H1 (cell line): ENCODE measurements around the gene ERVFRD-1. TPM values are rescaled to one million over a fixed set of nuclear protein-coding genes. Genes with fewer than 3 reads are reported as not detected.

Experiments
- CTCF ChIA-PET: fragments of 300-600 bp; sonication (Branson Sonifier 250); formaldehyde crosslinking; loops from one replicate; lab custom pipeline; 2021; ENCODE audit not compliant: partially characterized antibody; lab: Charles Lee
- POLR2A ChIA-PET: fragments of 300-600 bp; sonication (Branson Sonifier 250); formaldehyde crosslinking; loops from one replicate; lab custom pipeline; 2021; ENCODE audit warnings: inconsistent platforms; ENCODE audit not compliant: partially characterized antibody; lab: Charles Lee
- DNase-seq, 2 experiments: peaks; one replicate each; pipeline versions ENCODE4 v3.0.0 to v3.0.0-alpha.2; 2010 to 2022; ENCODE audit warnings: low spot score in 2 of 2, low read depth in 1 of 2, mixed read lengths in 1 of 2
- FAIRE-seq: peaks from 2 replicates; lab custom pipeline; 2011; peaks lifted over from hg19 to GRCh38; lab: Jason Lieb, UNC
- H2AFZ ChIP-seq: 2 replicates; pipeline ENCODE4 v1.8.1; 2012; ENCODE audit warnings: low read length, inconsistent platforms
- H2AK5ac ChIP-seq: 2 replicates; pipeline ENCODE4 v1.6.1; 2013; ENCODE audit warnings: low read depth, low read length
- H2BK120ac ChIP-seq: replicated peaks from 2 replicates; pipeline ENCODE3; 2013; ENCODE audit warnings: low read depth, low read length, inconsistent platforms
- H2BK12ac ChIP-seq: 2 replicates; pipeline ENCODE4 v1.6.1; 2013; ENCODE audit warnings: low read depth, low read length
- H2BK15ac ChIP-seq: 2 replicates; pipeline ENCODE4 v1.6.1; 2013; ENCODE audit warnings: low read length
- H2BK20ac ChIP-seq: 2 replicates; pipeline ENCODE4 v1.6.1; 2013; ENCODE audit warnings: low read length
- H2BK5ac ChIP-seq: 2 replicates; pipeline ENCODE4 v1.6.1; 2013; ENCODE audit warnings: low read depth, low read length
- H3K14ac ChIP-seq: 2 replicates; pipeline ENCODE4 v1.6.1; 2013; ENCODE audit warnings: inconsistent platforms; ENCODE audit not compliant: insufficient read length
- H3K18ac ChIP-seq: 2 replicates; pipeline ENCODE4 v1.6.1; 2013; ENCODE audit warnings: low read length; ENCODE audit errors: extremely low read depth
- H3K23ac ChIP-seq: 2 replicates; pipeline ENCODE4 v1.6.1; 2013; ENCODE audit warnings: inconsistent platforms; ENCODE audit not compliant: insufficient read length
- H3K23me2 ChIP-seq: 2 replicates; pipeline ENCODE4 v1.6.1; 2013; ENCODE audit warnings: low read depth, low read length
- H3K27ac ChIP-seq: 2 replicates; pipeline ENCODE4 v1.6.1; 2011; ENCODE audit warnings: low read depth, low read length, inconsistent platforms
- H3K27me3 ChIP-seq, 4 experiments: replicated peaks in 1 of 4; 1 replicate in 1 of 4; 2 replicates in 3 of 4; pipeline versions ENCODE4 v1.6.1 to v1.8.1; 2011 to 2013; ENCODE audit warnings: low read length in 3 of 4, mild to moderate bottlenecking in 3 of 4, inconsistent platforms in 2 of 4, mixed read lengths in 2 of 4, moderate library complexity in 1 of 4; ENCODE audit not compliant: control insufficient read depth in 3 of 4, insufficient read depth in 3 of 4; ENCODE audit errors: extremely low read depth in 1 of 4
- H3K36me3 ChIP-seq, 4 experiments: 2 replicates each; pipeline versions ENCODE4 v1.6.1 to v1.8.1; 2011 to 2013; ENCODE audit warnings: mild to moderate bottlenecking in 4 of 4, low read length in 3 of 4, moderate library complexity in 2 of 4, control low read depth in 1 of 4, inconsistent platforms in 1 of 4; ENCODE audit not compliant: insufficient read depth in 4 of 4, control insufficient read depth in 2 of 4
- H3K4ac ChIP-seq: replicated peaks from 2 replicates; pipeline ENCODE3; 2013; ENCODE audit warnings: low read length, low read depth, mixed read lengths, inconsistent platforms; ENCODE audit not compliant: insufficient read length
- H3K4me1 ChIP-seq, 4 experiments: replicated peaks in 1 of 4; 1 replicate in 1 of 4; 2 replicates in 3 of 4; pipeline versions ENCODE4 v1.6.1 to v1.8.1; 2011 to 2013; ENCODE audit warnings: low read length in 3 of 4, inconsistent platforms in 2 of 4, mixed read lengths in 1 of 4; ENCODE audit not compliant: insufficient read depth in 4 of 4, control insufficient read depth in 3 of 4
- H3K4me2 ChIP-seq, 2 experiments: 2 replicates each; pipeline versions ENCODE4 v1.6.1 to v1.8.1; 2011 to 2013; ENCODE audit warnings: low read depth in 2 of 2, low read length in 2 of 2, control low read depth in 1 of 2, inconsistent platforms in 1 of 2, mild to moderate bottlenecking in 1 of 2; ENCODE audit not compliant: insufficient read depth in 1 of 2
- H3K4me3 ChIP-seq, 4 experiments: fragments of 200-600, 300-600 bp in 1 of 4; sonication (generic), shearing (Covaris generic), sonication (Bioruptor Twin) in 1 of 4; 2 replicates each; pipeline versions ENCODE4 v1.5.1 to v1.8.1; 2011 to 2016; ENCODE audit warnings: low read length in 4 of 4, low read depth in 3 of 4, control low read depth in 2 of 4, inconsistent platforms in 2 of 4, mild to moderate bottlenecking in 2 of 4, mixed read lengths in 1 of 4, moderate library complexity in 1 of 4; ENCODE audit not compliant: insufficient read depth in 2 of 4; ENCODE audit errors: extremely low read depth in 1 of 4
- H3K56ac ChIP-seq: replicated peaks from 2 replicates; pipeline ENCODE3; 2013; ENCODE audit warnings: low read depth, mild to moderate bottlenecking, mixed read lengths, low read length, inconsistent platforms; ENCODE audit not compliant: insufficient read length
- H3K79me1 ChIP-seq: 2 replicates; pipeline ENCODE4 v1.6.1; 2013; ENCODE audit warnings: low read depth, low read length, control low read depth
- H3K79me2 ChIP-seq, 2 experiments: 2 replicates each; pipeline versions ENCODE4 v1.6.1 to v1.8.1; 2012 to 2013; ENCODE audit warnings: low read length in 2 of 2, mild to moderate bottlenecking in 2 of 2, inconsistent platforms in 1 of 2; ENCODE audit not compliant: insufficient read depth in 2 of 2, control insufficient read depth in 1 of 2
- H3K9ac ChIP-seq, 4 experiments: replicated peaks in 1 of 4; 1 replicate in 1 of 4; 2 replicates in 3 of 4; pipeline versions ENCODE4 v1.6.1 to v1.8.1; 2011 to 2013; ENCODE audit warnings: low read depth in 3 of 4, low read length in 3 of 4, control low read depth in 2 of 4, mild to moderate bottlenecking in 2 of 4, moderate library complexity in 2 of 4, inconsistent platforms in 1 of 4; ENCODE audit errors: extremely low read depth in 1 of 4
- H3K9me3 ChIP-seq, 2 experiments: 2 replicates each; pipeline versions ENCODE4 v1.6.1 to v1.8.1; 2012 to 2013; ENCODE audit warnings: mild to moderate bottlenecking in 2 of 2, moderate library complexity in 2 of 2, control low read depth in 1 of 2, inconsistent platforms in 1 of 2, low read depth in 1 of 2, low read length in 1 of 2, mixed read lengths in 1 of 2; ENCODE audit not compliant: insufficient read depth in 2 of 2
- H4K20me1 ChIP-seq, 2 experiments: replicated peaks in 1 of 2; 2 replicates each; pipeline versions ENCODE3 to v1.8.1; 2011 to 2013; ENCODE audit warnings: inconsistent platforms in 2 of 2, low read length in 2 of 2, mild to moderate bottlenecking in 1 of 2; ENCODE audit not compliant: insufficient read depth in 2 of 2, control insufficient read depth in 1 of 2
- H4K5ac ChIP-seq: 2 replicates; pipeline ENCODE4 v1.6.1; 2013; ENCODE audit warnings: low read length, low read depth, mixed read lengths, inconsistent platforms; ENCODE audit not compliant: insufficient read length
- H4K8ac ChIP-seq: 2 replicates; pipeline ENCODE4 v1.8.0; 2013; ENCODE audit warnings: mild to moderate bottlenecking, moderate library complexity, low read length, inconsistent platforms; ENCODE audit not compliant: insufficient read depth; ENCODE audit errors: extremely low read depth
- H4K91ac ChIP-seq: replicated peaks from 2 replicates; pipeline ENCODE3; 2013; ENCODE audit warnings: low read length, mixed read lengths, inconsistent platforms; ENCODE audit not compliant: insufficient read length
- ASH2L ChIP-seq: fragments of 200-600, 300-600 bp; sonication (generic); IDR thresholded peaks from one replicate; pipeline ENCODE4 v1.7.1; 2017; ENCODE audit warnings: low read length
- BRCA1 ChIP-seq: IDR thresholded peaks from 2 replicates; pipeline ENCODE4 v1.6.1; 2012; ENCODE audit warnings: low read depth, low read length, improper control_type of control experiment
- EGR1 ChIP-seq: IDR thresholded peaks from 2 replicates; pipeline ENCODE4 v1.6.1; 2011; ENCODE audit warnings: low read depth, low read length, borderline replicate concordance
- KDM5A ChIP-seq: fragments of 200-600 bp; IDR thresholded peaks from 2 replicates; pipeline ENCODE4 v1.7.1; 2012; ENCODE audit warnings: mild to moderate bottlenecking, low read length, inconsistent platforms, mixed read lengths
- PHF8 ChIP-seq: fragments of 200-600 bp; sonication (generic); conservative IDR thresholded peaks from 2 replicates; pipeline ENCODE4 v1.7.1; 2012; ENCODE audit warnings: low read depth, mild to moderate bottlenecking, inconsistent platforms, low read length, moderate library complexity
- RBBP5 ChIP-seq: IDR thresholded peaks from 2 replicates; pipeline ENCODE4 v1.7.1; 2012; ENCODE audit warnings: low read depth, mild to moderate bottlenecking, inconsistent platforms, low read length, moderate library complexity, borderline replicate concordance
- RFX5 ChIP-seq: IDR thresholded peaks from 2 replicates; pipeline ENCODE4 v1.6.1; 2011; ENCODE audit warnings: low read depth, low read length, improper control_type of control experiment, borderline replicate concordance
- SIX5 ChIP-seq: IDR thresholded peaks from 2 replicates; pipeline ENCODE4 v1.6.1; 2011; ENCODE audit warnings: mild to moderate bottlenecking, low read depth, low read length
- SP2 ChIP-seq: IDR thresholded peaks from 2 replicates; pipeline ENCODE4 v1.6.1; 2012; ENCODE audit warnings: mild to moderate bottlenecking, low read length, inconsistent platforms
- SUZ12 ChIP-seq: fragments of 200-600 bp; sonication (generic); IDR thresholded peaks from 2 replicates; pipeline ENCODE4 v1.6.1; 2012; ENCODE audit warnings: mild to moderate bottlenecking, inconsistent platforms, low read length, moderate library complexity, mixed read lengths
- WGBS, 2 experiments: shearing (Covaris generic) in 1 of 2; methylation state at CpG; one replicate each; pipeline versions ENCODE4 v1.1.6 to v1.1.7; 2013 to 2015; ENCODE audit warnings: low lambda C conversion rate in 2 of 2, mixed read lengths in 2 of 2, inconsistent platforms in 1 of 2, low coverage in 1 of 2, missing lambda C conversion rate in 1 of 2; ENCODE audit not compliant: insufficient replicate concordance in 2 of 2, insufficient coverage in 1 of 2, insufficient read length in 1 of 2; ENCODE audit errors: extremely low coverage in 1 of 2, missing lambda C conversion rate in 1 of 2; 5-methylcytosine and 5-hydroxymethylcytosine counted together
- polyA plus RNA-seq, 7 experiments: library from polyadenylated mRNA; depleted of rRNA in 3 of 7; stranded (reverse) in 5 of 7; unstranded in 2 of 7; fragments of >200 nt in 5 of 7; fragments of 200-250 nt in 2 of 7; gene quantifications; 1 replicate in 5 of 7; 2 replicates in 1 of 7; 4 replicates in 1 of 7; pipeline versions ENCODE4 v1.2.1 to v1.2.3, GENCODE V29; 2011 to 2013; ENCODE audit warnings: missing spikeins in 2 of 7, mixed read lengths in 2 of 7
- total RNA-seq: library from RNA; stranded (reverse); fragmentation: NEBNext Ultra II Directional; extraction: Animal tissue kit (Norgen Biotek cat#: 25700); gene quantifications from 2 replicates; pipeline ENCODE4 v1.2.1, GENCODE V29; 2021
- TF ChIP-seq, protein P1 (sequence below): IDR thresholded peaks from 2 replicates; pipeline ENCODE4 v1.6.1; 2012; ENCODE audit warnings: inconsistent platforms
- TF ChIP-seq, protein P2 (sequence below): IDR thresholded peaks from 2 replicates; pipeline ENCODE4 v1.6.1; 2012; ENCODE audit warnings: low read length, inconsistent platforms

ERVFRD-1 gene
- total and polyA plus RNA-seq, 2 of the 8 experiments (the other 6 are each of a cell fraction or from before 2014, with no cell fraction given): not detected

DNA sequence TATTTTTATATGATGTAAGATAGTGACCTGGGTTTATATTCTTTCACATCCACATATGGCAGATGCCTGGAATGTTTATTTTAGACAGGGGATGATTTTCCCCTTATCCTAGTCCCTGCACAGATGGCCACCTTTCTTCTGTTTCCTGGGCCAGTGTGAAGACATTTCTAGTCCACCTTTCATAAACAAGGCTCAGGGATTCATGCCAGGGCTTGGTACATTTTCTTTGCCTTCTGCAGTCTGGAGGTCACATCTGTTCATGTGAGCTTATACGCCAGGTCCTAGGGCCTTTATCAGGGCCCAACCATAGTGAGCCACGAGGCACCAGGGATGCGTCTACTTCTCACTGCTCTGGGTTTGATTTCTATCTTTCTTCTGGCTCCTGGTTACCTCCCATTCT lies 38.0 kb upstream of the ERVFRD-1 start:
- TF ChIP-seq, protein P1, sequence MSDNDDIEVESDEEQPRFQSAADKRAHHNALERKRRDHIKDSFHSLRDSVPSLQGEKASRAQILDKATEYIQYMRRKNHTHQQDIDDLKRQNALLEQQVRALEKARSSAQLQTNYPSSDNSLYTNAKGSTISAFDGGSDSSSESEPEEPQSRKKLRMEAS: no peak
- no peak for TF ChIP-seq ASH2L
- no peak for TF ChIP-seq SP2
- TF ChIP-seq, protein P2, sequence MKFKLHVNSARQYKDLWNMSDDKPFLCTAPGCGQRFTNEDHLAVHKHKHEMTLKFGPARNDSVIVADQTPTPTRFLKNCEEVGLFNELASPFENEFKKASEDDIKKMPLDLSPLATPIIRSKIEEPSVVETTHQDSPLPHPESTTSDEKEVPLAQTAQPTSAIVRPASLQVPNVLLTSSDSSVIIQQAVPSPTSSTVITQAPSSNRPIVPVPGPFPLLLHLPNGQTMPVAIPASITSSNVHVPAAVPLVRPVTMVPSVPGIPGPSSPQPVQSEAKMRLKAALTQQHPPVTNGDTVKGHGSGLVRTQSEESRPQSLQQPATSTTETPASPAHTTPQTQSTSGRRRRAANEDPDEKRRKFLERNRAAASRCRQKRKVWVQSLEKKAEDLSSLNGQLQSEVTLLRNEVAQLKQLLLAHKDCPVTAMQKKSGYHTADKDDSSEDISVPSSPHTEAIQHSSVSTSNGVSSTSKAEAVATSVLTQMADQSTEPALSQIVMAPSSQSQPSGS: no peak
- no peak for TF ChIP-seq RFX5
- no peak for TF ChIP-seq PHF8
- no peak for TF ChIP-seq SUZ12
- TF ChIP-seq EGR1: no peak
- TF ChIP-seq BRCA1: no peak
- TF ChIP-seq KDM5A: no peak
- TF ChIP-seq RBBP5: no peak
- no peak for TF ChIP-seq SIX5
- CTCF ChIA-PET: interaction anchor here (0.9 to 1.5 kb wide), 5 partner anchors 22 to 426 kb away, joined by 3 to 5 read pairs (median 4); no protein-coding TSS in a partner anchor
- FAIRE-seq: no peak

More for the DNA sequence above, 38.0 kb upstream of the ERVFRD-1 start:
- WGBS, 2 experiments: 93% methylated on average over 3 of the region's 3 CpGs; no CpG with 5 or more reads in 1 of the 2 experiments
- Histone ChIP-seq H3K23me2 (no peaks in the 10 kb centered on the region), H2AK5ac (no peak overlapping the region), H2BK12ac (no peak overlapping the region), H3K4ac (no peak overlapping the region), H2AFZ (no peak overlapping the region), H3K4me1 (peaks cover 0 to 7% (median 5%) of the 10 kb centered on the region in 4 experiments; a peak in 3 of 7 replicates), H3K79me1 (no peaks in the 10 kb centered on the region), H3K27me3 (no peaks in the 10 kb centered on the region), H2BK120ac (no peak overlapping the region), H4K91ac (no peak overlapping the region), H3K23ac (no peak overlapping the region), H3K18ac (no peak overlapping the region), H4K5ac (no peak overlapping the region), H2BK20ac (no peak overlapping the region), H3K4me3 (no peak overlapping the region), H3K27ac (no peak overlapping the region), H3K4me2 (no peak overlapping the region), H3K9me3 (no peaks in the 10 kb centered on the region), H3K56ac (no peak overlapping the region), H2BK15ac (no peak overlapping the region), H4K8ac (no peak overlapping the region), H4K20me1 (no peaks in the 10 kb centered on the region), H3K36me3 (no peaks in the 10 kb centered on the region), H3K14ac (no peak overlapping the region), H3K79me2 (no peaks in the 10 kb centered on the region), H2BK5ac (no peak overlapping the region), H3K9ac (no peak overlapping the region)
- POLR2A ChIA-PET: no interaction called here
- no peak for DNase-seq
